ENCODE data around the gene CCDC83.

Gene CCDC83

GRCh38 chr11:85945296-85945695 lies 90.1 kb downstream of the CCDC83 start:
- no peak for TF ChIP-seq CTCF (IDR thresholded peaks at IDR 0.05; ENCODE audit: low read depth, low read length)
- no peak overlapping the region for H3K4me3 ChIP-seq (ENCODE audit: low read depth, low read length)

GRCh38 chr11:85945788-85946187 lies 90.6 kb downstream of the CCDC83 start:
- no peak overlapping the region for H3K4me3 ChIP-seq (ENCODE audit: low read depth, low read length)
- no peak for TF ChIP-seq CTCF (IDR thresholded peaks at IDR 0.05; ENCODE audit: low read depth, low read length)

- no peak overlapping the region for H3K4me3 ChIP-seq (ENCODE audit: low read depth, low read length)
- no peak for TF ChIP-seq CTCF (IDR thresholded peaks at IDR 0.05; ENCODE audit: low read depth, low read length)
Observed at GRCh38 chr11:85946221-85946620, 91.0 kb downstream of the CCDC83 start.

- no peak for TF ChIP-seq CTCF (IDR thresholded peaks at IDR 0.05; ENCODE audit: low read depth, low read length)
- no peak overlapping the region for H3K4me3 ChIP-seq (ENCODE audit: low read depth, low read length)
Observed at GRCh38 chr11:85947431-85948272, 92.5 kb downstream of the CCDC83 start.

- H3K4me3 ChIP-seq (ENCODE audit: low read depth, low read length): no peak overlapping the region
- TF ChIP-seq CTCF (IDR thresholded peaks at IDR 0.05; ENCODE audit: low read depth, low read length): no peak
Observed at GRCh38 chr11:85948884-85949283, 93.7 kb downstream of the CCDC83 start.

GRCh38 chr11:85949798-85950197 lies 94.6 kb downstream of the CCDC83 start:
- TF ChIP-seq CTCF (IDR thresholded peaks at IDR 0.05; ENCODE audit: low read depth, low read length): no peak
- H3K4me3 ChIP-seq (ENCODE audit: low read depth, low read length): no peak overlapping the region

- no peak for TF ChIP-seq CTCF (IDR thresholded peaks at IDR 0.05; ENCODE audit: low read depth, low read length)
- no peak overlapping the region for H3K4me3 ChIP-seq (ENCODE audit: low read depth, low read length)
Observed at GRCh38 chr11:85950317-85951048, 95.3 kb downstream of the CCDC83 start.

Data from WI38 (cell line).